Activated gamma-delta T cell treated with Interleukin-2 at 50 U/mL for 16 hours (primary cell): ENCODE results near the gene CHIA.
"Not testable (repeated sequence)": the region's sequence is repeated elsewhere in the genome, so short reads cannot be mapped to it uniquely, and the experiment has no call there.

Source experiments
- DNase-seq: peaks from one replicate; pipeline ENCODE4 v3.0.0-alpha.2; 2020

Gene CHIA

DNA sequence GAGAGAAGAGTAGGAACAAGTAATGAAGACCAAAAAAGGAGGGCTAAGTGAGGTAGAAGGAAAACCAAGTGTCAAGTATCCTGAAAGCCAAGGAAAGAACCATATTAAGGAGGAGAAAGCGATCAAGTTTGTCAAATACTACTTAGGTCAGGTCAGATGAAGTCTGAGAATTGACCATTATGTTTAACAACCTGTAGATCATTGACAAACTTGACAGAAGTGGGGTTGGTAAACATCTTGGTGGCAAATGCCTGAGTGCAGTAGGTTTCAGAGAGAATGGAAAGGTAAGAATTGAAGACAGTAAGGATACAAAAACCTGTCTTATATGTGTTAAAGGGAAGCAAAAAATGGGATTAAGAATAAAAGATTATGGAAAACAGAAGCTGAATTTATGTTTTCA is 3.7 kb upstream of the CHIA start:
- DNase-seq: no peak

DNA sequence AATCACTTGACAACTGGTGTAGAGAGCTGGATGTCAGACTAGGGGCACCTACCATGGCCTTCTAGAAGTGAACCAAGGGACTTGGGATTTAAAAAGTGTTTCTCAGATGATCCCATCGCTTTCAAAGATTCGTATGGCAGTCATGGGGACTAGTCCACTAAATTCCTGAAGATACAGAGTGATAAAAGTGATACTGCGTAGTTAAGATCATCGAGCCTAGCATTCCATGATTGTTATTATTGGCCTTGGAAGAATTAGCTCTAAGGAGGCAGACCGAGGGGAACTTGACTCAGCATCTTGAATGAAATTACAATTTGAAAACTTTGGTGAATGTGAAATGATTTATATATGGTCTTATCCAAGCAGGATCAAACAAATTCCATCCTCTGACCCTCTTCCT is 1.3 kb upstream of the CHIA start:
- no peak for DNase-seq

DNA sequence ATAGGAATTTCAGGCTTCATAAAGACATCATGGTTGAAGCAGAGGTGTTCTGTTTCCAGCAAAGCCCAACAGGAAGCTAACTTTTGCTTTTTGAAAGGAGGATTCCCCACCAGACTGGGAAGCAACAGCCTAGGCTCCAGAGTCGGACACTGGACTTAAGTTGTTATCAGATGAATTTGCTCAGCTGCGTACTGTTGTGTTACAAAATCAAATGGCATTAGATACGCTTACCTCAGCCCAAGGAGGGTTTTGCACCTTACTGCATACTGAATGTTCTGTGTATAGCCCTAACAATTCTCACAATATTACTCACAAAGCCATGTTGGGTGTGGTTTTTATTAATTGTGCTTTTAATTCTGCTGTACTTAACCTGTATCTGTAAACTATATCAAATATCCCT is 547 bp upstream of the CHIA start:
- no peak for DNase-seq

DNA sequence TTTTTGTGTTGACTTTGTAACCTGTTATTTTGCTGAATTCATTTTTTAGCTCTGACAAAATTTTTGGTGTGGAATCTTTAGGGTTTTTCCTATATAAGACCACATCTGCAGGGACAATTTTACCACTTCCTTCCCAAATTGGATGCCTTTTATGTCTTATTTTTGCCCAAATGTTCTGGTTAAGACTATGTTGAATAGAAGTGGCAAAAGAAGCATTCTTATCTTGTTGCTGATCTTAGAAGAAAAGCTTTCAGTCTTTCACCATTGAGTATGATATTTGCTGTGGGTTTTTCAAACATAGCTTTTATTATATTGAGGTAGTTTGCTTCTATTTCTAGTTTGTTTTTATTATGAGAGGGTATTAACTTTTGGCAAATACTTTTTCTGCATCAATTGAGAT is 3.7 kb downstream of the CHIA start:
- no peak for DNase-seq

DNA sequence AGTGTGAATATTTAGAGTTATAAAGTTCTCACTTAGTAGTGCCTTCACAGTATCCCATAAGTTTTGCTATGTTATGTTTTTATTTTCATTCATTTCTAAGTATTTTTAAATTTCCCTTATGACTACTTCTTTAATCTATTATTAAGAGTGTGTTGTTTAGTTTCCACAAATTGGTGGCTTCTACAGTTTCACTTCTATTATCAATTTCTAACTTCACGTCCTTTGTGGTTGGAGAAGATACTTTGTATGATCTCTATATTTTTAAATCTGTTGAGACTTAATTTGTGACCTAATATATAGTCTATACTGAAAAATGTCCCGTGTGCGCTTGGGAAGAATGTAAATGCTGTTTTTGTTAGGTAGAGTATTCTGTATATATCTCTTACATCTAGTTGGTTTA is 11.7 kb downstream of the CHIA start:
- no peak for DNase-seq

DNA sequence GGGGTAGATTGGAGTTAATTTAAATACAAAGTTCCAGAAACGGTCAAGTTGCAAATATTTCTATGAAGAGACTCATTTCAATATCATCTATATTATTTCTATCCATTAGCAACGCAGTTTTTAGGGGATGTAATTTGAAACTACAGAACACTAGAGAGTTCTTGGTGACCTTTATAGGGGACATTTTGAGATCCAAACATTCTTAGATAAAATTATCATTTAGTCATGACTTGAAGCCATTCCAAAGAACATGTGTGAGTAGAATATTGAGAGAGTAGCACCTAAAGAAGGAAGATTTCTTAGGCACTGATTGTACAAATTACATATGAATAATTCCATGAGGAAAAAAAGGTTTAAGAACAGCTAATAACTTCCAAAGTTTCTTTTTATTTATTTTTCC is 19.0 kb downstream of the CHIA start:
- no peak for DNase-seq

DNA sequence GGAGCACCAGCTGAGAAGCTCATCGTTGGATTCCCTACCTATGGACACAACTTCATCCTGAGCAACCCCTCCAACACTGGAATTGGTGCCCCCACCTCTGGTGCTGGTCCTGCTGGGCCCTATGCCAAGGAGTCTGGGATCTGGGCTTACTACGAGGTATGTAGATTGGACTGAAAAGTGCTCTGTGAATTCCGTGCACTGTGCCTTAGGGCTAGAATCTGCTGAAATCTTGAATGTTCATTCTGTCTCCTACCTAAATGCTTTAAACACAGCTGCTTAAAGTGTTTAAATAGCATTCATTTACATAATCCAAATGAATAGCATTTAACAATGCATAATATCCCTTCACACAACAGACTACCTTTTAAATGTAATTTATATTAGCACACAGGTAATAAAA is 27.9 kb downstream of the CHIA start:
- DNase-seq: no peak

DNA sequence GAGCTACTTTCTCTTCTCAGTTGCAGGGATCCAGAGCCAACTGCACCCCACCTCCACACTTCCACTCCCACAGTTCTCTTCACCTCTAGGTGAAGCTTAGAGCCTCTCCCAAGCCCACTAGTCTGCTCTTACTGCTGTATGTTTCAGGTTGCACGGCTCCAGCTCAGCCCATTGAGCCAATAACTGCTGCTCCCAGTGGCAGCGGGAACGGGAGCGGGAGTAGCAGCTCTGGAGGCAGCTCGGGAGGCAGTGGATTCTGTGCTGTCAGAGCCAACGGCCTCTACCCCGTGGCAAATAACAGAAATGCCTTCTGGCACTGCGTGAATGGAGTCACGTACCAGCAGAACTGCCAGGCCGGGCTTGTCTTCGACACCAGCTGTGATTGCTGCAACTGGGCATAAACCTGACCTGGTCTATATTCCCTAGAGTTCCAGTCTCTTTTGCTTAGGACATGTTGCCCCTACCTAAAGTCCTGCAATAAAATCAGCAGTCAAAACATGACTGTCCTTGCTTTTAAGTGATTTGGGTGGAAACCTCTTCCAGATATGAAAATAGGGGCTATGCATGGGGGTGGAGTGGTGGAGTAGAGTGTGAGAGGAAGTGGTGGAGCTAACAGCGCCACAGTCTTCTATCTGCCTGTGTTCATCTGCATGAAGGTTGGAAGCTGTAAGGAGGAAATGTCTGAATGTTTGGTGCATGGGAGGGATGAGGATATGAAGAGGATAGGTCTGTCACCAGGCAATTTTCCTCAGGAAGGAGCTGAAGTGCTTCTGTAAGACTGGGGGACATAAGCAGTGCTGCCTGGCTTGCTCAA is 29.6 kb downstream of the CHIA start:
- DNase-seq: no peak

DNA sequence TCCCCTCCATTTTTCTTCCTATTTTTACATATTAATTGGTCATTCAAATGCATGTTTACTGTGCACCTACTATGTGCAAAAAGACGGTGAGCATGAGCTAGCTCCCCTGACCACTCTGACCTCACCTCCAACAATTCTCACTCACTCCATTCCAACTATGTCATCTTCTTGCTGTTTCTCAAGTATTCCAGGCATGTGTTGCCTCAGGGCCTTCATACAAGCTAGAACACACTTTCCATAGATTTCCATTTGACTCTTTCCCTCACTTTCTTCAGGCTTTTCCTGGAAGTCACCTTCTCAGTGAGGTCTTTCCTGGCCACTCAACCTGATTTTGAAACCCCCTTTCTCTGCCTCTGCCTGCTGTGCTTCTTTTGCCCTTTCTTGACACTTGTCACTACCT is 32.6 kb downstream of the CHIA start:
- no peak for DNase-seq

DNA sequence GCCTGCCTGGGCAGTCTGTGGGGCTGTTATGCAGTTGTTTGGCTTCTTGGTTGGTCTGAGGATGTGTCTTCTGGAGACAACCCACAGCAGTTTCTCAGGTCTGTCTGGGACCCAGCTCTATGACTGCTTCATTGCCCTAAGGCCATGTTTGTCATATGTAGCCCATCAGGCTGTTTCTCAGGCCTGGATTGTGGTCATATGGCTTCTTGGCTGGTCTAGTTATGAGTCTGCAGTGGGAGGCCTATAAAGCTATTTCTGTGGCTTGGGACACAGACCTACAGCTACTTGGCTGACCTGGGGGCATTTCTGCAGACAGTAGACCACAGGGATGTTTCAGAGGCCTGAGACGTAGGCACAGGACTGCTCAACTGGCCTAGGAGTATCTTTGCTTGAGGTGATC is 41.5 kb downstream of the CHIA start:
- no peak for DNase-seq

DNA sequence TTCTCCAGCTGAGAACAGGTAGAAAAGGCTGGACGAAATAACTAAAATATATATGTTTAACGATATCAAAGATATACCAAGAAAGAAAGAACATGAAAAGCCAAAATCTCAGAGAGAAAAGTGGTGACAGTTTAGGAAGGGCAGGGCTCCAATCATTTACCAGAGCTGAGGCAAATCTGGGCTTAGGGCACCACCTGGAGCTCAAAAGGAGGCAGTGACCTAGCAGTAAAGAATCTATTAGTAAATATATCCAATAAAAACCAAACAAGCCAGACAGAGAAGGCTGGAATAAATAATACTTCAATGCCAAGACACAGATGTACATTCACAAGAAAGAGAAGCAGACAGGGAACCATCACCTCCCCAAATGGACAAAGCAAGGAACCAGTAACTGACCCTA is 43.5 kb downstream of the CHIA start:
- peak; percentile 40 for DNase-seq

DNA sequence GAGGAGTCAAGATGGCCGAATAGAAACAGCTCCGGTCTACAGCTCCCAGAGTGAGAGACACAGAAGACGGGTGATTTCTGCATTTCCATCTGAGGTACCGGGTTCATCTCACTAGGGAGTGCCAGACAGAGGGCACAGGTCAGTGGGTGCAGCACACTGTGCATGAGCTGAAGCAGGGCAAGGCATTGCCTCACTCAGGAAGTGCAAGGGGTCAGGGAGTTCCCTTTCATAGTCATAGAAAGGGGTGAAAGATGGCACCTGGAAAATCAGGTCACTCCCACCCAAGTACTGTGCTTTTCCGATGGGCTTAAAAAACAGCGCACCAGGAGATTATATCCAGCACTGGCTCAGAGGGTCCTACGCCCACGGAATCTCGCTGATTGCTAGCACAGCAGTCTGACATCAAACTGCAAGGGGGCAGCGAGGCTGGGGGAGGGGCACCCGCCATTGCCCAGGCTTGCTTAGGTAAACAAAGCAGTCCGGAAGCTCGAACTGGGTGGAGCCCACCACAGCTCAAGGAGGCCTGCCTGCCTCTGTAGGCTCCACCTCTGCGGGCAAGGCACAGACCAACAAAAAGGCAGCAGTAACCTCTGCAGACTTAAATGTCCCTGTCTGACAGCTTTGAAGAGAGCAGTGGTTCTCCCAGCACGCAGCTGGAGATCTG is 44.7 kb downstream of the CHIA start:
- not testable (repeated sequence) for DNase-seq

DNA sequence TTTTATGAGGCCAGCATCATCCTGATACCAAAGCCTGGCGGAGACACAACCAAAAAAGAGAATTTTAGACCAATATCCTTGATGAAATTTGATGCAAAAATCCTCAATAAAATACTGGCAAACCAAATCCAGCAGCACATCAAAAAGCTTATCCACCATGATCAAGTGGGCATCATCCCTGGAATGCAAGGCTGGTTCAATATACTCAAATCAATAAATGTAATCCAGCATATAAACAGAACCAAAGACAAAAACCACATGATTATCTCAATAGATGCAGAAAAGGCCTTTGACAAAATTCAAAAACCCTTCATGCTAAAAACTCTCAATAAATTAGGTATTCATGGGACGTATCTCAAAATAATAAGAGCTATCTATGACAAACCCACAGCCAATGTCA is 48.2 kb downstream of the CHIA start:
- DNase-seq: not testable (repeated sequence)

DNA sequence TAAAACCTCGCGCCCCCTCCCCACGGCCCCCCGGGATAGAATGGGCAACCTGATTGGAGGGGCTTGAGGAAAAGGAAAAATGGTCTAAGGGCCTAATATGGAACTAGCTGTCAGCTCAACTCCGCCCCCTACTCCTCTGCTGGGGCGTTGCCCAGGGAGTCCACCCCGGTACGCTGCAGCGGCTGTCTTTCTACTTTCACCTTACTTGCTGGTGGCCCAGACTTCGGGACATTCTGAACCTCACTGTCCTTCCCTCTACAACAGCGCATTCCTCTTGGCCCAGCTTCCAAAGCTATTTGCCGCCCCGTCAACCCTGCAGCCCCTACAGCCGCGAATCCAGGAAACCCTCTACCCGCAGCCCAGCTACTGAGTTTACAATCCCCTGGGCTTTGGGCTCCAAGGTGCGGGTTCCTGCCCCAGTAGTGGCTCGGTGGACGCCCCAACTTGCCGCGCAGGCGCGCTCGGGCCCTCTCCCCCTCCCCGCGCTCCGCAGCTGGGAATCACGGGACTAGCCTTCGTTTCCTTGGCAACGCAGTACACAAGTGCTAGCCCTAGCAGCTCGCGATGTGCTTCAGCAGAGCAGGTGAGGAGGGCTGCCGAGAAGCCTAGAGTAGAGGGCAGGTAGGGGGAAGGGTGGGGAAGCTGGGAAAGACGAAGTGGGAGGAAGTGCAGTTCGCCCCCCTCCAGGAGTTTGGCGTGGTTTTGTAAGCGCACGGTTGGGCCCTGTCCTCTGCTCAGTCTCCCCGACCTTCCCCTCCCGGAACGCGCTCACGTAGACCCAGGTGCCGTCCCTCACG is 55.6 kb downstream of the CHIA start:
- peak; percentile 77 for DNase-seq

DNA sequence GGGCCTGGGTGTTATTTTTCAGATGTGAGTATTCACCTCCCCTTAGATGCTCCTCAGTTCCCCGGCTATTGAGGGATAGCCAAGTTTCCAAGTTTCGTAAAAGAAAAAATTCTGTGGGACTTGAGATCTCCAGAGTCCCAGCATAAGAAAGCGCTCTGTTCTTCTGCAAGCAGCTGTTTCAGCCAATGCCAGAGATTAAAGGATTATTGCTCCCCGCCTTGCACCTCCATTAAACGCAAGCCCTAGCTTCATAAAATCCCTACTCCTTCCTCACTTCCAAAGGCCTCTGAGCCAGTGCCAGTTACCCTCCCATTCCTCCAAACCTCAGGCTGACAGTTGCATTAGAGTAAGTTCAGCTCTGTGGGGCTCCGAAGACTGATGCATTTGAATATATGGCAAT is 56.4 kb downstream of the CHIA start:
- no peak for DNase-seq

DNA sequence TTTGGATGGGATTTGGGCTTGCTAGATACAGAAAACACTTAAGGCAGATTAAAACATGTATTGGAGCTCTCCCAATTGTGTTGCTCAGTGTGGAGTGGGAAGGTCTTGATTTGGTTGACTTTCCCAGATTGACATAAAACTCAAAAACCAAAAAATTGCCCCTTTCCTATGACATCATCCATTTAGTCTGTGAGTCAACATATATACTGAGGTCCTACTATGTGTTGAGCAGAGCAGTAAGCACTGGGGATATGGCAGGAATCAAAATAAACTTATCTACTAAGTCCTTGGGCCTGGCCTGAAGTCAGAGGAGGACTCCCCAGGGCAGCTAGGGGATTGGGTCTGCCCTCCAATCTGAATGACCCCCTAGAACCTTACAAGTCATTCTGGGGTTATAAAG is 61.0 kb downstream of the CHIA start:
- no peak for DNase-seq

DNA sequence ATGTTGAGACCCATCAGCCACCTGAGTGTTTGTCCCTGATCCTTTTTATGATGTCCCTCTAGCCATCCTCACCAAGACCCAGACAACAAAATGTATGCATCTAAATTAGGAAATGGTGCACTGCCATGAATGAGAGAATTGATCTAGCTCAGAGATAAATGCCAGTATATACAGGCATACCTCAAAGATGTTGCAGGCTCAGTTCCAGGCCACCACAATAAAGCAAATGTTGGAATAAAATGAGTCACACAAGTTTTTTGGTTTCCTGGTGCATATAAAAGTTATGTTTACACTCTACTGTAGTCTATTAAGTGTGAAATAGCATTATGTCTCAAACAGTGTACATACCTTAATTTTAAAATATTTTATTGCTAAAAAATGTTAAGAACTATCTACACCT is 63.9 kb downstream of the CHIA start:
- no peak for DNase-seq

DNA sequence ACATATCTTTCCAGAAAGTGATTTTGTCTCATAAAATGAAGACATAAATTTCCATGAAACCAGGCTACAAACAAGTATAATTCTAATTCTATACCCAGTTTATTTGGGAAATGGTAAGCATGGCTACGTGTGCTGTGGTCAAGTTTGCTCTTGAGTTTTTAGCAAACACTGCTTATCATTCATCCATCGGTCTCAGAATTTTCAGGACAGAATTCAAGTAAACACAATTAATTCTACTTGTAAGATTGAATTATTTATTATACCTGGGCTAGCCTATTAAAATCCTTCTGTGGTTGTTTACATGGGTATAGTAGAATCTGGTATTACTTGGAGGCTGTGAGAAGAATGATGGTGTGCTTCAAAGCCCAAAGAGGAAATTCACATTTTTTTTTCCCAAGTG is 68.3 kb downstream of the CHIA start:
- DNase-seq: no peak

DNA sequence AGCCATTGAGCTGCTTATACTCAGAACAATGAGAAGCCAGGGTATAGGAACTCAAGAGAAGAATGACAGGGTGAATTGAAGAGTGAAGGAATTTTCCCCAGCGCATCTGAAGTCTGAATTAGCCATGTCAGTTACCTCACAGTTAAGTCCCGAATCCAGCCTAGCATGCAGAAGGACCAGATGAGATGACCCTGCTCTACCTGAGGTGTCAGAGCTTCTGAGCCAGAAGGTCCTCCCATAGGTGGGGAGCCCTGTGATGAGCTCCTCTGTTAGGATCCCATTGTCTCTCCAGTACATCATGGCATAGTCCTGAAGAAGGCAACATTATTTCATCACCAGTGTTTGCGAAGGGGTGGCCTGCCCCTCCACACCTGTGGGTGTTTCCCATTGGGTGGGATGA is 68.7 kb downstream of the CHIA start:
- no peak for DNase-seq

DNA sequence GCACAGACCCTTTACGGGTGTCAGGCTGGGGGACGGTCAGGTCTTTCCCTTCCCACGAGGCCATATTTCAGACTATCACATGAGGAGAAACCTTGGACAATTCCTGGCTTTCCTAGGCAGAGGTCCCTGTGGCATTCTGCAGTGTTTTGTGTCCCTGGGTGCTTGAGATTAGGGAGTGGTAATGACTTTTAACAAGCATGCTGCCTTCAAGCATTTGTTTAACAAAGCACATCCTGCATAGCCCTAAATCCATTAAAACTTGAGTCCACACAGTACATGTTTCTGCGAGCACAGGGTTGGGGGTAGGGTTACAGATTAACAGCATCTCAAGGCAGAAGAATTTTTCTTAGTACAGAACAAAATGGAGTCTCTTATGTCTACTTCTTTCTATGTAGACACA is 69.6 kb downstream of the CHIA start:
- DNase-seq: not testable (repeated sequence)

DNA sequence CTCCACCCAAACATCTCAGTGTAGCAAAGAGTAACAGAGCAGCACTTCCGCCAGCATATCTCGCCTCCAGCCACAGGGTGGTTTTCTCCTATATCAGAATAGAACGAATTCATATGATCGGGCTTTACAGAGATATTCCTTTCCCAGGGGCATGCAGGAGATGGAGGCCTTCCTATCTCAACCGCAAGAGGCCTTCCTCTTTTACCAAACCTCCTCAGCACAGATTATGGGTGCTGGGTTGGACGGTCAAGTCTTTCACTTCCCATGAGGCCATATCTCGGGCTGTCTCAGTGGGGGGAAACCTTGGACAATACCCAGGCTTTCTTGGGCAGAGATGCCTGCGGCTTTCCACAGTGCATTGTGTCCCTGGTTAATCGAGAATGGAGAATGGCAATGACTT is 71.1 kb downstream of the CHIA start:
- DNase-seq: no peak

DNA sequence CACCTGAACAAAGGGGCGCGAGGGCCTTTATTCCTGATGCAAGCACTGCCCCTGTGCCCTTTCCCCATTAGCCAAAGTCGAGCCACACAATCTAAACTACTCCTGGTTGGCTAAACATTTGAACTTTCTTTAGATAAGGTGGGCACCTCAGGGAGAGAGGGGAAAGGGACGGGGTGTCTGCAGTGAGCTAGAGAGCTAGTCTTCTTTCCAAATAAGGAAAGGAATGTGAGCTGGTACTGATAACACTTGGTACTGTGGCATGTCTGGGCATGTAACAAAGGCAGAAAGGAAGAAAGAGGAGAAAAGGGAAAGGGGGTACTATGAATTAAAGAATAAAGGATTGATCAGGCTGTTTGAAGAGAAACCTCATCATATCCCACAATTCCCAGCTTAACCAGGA is 74.0 kb downstream of the CHIA start:
- no peak for DNase-seq

DNA sequence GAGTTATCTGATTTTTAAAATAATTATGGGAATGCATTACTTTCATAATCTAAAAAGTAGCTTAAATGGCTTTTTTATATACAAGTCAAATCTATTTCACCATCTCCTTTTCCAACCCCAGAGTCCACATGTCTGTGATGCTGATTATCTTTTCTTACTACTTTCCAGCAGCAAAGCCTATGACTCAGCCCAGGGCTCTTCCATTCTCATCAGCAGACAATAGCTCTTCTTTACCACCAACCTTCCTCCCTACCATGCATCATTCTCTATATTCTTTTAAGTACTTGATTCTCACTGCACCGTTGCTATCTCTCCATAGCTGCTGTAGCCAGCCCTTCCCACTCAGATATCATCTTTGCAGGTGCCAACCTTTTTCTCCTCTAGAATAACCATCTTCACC is 75.6 kb downstream of the CHIA start:
- DNase-seq: no peak

DNA sequence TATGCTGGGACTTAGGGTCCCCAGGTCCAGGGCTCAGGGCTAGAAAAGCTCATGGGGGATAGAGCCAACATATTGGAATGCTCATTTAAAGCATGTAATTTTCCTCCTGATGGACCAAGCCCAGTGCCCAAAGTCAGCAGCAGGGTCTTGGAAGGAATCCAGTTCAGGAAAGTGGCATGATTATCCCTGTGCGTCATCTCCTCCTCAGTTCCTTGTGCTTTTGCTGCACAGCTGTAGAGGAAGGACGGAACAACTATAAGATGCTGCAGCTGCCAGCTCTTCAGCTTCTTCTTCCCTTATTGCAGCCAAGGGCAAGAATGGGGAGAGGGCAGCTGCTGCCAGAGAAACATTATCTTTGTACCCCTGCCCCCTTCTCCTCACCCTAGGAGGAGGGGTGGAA is 78.5 kb downstream of the CHIA start:
- no peak for DNase-seq
